OCI-LY1 (cell line): ENCODE results near the gene PTPRN2.

Experiments
- CTCF ChIP-seq: fragments of 200-600 bp; sonication (generic), shearing (Covaris generic); IDR thresholded peaks from 2 replicates; pipeline ENCODE4 v1.5.1; 2017; ENCODE audit warnings: mild to moderate bottlenecking, antibody characterized with exemption, low read length, moderate library complexity, mixed read lengths
- EZH2 ChIP-seq: fragments of 200-600 bp; sonication (generic), shearing (Covaris generic); IDR thresholded peaks from 2 replicates; pipeline ENCODE4 v1.8.0; 2017; ENCODE audit warnings: borderline replicate concordance, mixed run types, mild to moderate bottlenecking, antibody characterized with exemption, low read length, moderate library complexity, mixed read lengths

GRCh38 chr7:158617737-158618128 lies 30.1 kb upstream of the PTPRN2 start:
- TF ChIP-seq CTCF, result no peak
- no peak for TF ChIP-seq EZH2
